Hematopoietic multipotent progenitor cell treated with erythropoietin and hydrocortisone succinate and interleukin-3 and kit ligand, for 4 days (in vitro differentiated cells): ENCODE results near the gene FBF1.

ENCODE experiments used
- DNase-seq: peaks from one replicate; pipeline ENCODE4 v3.0.0-alpha.2; 2015

Gene FBF1

GRCh38 chr17:75894049-75894733 is 46.7 kb downstream of the FBF1 start:
- DNase-seq = no peak

DNA sequence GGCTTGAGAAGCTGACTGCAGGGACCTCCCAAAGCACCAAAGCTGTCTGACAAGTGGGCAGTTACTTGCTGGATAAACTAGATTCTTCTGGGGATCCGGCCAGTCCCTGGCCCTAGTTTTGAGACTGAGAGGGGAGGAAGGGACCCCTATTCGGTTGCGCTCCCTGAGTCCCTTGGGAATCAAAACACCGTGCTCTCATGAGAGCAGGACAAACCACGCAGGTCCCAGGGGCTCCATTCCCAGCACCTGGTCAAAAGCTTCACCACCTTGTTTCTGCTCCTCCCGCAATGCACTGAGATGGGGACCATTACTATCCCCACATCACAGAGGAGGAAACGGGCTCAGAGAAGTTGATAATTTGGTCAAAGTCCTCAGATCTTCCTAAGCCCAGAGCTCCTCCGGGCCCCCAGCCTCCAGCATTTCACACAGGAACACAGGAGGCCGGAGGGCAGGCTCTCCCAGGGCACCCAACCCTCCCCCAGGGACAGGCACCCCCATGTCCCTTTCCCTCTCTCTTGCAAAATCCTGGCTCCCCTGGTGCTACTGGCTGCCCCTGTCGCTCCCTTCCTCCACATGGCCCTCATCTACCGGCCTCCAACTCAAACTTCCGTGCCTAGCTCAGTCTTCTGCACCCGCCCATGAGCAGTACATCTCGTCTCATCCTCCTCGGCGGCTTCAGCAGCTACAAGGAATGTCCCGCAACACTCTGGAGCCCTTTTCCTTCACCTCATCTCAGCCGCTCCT is 47.4 kb downstream of the FBF1 start:
- DNase-seq = no peak

DNA sequence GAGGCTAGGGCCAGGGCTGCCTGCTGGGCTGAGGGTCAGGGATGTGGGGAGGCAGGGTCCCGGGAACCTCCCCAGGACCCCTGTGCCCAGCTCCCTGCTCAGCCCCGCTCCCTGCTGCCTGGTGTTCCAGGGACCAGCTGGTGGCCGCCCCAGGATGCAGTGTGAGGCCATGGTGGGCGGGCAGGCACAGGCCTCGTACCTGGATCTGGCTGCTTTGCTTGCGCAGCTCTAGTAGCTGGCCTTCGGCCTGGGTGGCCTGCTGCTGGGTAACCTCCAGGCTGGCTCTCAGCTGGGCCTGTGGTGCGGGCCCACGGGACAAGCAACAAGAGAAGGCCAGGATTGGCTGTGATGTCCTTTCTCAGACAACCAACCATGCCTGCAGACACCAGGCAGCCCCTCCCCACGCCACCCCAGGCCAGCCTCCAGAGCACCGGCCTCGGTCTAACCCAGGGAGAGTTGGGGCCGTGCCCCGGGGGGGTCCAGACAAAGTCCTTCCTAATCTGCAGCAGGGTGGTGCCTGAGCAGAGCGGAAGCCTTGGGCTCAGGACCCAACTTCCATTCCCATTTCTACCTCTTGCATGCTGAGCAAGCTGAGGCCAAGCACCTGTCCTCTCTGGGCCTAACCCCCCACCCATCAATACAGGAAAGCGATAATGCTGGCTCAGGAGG is 48.2 kb downstream of the FBF1 start:
- no peak for DNase-seq

DNA sequence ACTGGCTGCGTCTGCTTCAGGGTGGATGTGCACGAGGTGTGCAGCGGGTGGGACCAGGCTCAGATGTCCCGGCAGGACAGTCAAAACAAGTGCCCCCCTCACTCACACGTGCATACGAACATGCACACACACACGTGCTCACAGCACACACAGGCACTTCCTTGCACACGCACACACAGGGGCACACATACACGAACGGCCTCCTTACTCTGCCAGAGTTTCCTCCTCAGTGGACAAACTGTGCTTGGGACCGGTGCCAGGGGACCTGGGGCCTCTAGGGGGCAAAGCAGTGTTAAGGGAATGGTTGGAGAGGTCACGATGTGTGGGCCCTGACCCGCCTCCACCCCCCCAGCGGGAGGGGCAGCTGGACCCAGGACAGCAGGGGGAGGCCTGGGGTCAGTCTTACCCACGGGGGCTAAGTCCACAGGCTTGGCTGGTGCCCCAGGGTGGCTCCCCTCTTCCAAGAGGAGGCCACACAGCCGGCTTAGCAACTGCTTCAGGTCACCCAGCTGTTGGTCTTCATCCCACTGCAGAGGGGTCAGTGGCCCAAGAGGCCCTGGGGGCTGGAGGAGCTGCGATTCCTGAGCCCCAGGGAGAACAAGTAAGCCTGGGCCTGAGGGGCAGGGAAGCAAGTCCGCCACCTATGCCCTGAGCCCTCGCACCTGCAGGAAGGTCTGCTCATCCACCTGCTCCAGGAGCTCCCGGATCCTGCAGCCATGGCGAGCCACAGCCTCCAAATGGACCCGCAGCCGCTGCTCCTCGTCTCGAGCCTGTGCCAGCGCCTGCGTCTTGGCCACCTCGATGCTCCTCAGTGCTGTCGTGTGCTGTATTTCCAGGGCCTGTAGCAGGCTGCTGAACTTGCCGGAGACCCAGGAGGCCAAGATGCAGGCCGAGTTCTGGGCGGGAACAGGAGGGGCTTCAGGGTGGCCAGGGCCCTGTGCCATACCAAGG is 49.0 kb downstream of the FBF1 start:
- no peak for DNase-seq

DNA sequence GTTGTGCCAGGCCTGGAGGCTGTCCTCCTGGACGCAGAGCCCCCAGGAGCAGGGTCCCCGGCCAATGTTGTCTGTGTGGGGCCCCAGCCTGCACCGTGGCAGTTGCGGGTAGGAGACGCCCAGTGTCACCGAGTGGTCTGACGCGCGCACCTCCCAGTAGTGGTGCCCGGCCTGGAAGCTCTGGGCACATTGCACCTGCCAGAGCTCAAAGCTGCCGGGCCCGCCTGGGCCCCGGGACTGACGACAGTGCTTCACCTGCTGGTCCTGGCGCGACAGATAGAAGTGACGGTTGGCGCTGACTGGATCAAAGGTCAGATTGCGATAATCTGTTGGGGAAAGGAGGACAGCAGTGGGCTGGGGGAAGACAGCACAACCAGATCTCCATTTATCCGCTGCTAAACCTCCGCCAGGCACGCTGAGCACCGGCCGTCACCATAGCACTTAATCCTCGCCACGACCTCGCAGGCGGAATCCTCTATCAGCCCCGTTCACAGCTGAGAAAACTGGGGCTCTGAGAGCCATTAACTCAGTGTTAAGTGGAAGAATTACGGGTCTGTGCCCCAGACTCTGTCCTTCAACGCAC is 49.7 kb downstream of the FBF1 start:
- no peak for DNase-seq

DNA sequence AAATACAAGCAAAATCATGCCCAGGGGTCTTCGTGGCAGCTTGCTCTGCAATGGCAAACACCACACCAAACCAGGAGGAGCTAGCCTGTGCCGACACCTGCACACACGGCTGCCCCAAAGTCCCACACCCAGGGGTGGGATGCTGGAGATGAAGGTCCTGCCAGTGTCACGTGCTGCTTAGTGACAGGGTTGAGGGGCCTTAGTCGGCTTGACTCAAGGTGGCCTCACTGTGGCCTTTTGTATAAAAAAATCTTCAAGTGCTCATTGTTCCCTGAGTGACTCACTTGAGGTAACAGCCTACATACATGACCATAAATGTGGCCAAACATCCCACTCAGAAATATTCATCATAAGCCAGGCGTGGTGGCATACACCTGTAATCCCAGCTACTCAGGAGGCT is 51.4 kb downstream of the FBF1 start:
- peak; percentile 52 for DNase-seq

GRCh38 chr17:75888484-75888883 is 52.4 kb downstream of the FBF1 start:
- no peak for DNase-seq

- DNase-seq = peak; percentile 49
These were observed 55.0 kb downstream of the FBF1 start for GRCh38 chr17:75885860-75886259.

- no peak for DNase-seq
These were observed 55.4 kb downstream of the FBF1 start for GRCh38 chr17:75885431-75885830.

DNA sequence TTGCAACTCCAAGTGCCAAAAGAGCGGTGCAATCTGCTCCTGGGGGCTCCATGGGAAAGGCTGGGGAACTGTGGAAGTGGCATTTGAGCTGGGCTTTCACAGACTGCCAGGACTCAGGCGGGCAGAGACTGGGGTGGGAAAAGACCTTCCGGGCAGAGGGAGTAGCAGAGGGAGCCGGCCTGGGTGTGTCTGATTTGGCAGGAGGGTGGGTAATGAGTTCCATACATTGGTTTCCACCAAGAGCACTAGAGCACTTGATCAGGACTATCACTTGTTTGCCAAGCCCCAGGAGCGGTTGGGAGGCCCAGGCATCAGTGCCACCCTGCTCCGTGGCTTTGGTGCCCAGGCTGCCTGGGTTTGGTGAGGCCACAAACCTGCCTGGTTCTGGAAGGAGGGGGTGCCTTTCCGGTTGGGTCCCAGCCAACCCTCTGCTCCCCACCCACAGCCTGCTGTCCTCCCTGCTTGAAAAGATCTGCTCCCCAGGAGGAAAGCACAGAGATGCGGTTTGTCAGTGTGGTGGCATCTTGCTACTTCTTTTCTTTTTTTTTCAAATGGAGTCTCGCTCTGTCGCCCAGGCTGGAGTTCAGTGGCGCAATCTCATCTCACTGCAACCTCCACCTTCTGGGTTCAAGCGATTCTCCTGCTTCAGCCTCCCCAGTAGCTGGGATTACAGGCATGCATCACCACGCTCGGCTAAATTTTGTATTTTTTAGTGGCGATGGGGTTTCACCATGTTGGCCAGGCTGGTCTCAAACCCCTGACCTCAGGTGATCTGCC is 59.0 kb downstream of the FBF1 start:
- no peak for DNase-seq

DNA sequence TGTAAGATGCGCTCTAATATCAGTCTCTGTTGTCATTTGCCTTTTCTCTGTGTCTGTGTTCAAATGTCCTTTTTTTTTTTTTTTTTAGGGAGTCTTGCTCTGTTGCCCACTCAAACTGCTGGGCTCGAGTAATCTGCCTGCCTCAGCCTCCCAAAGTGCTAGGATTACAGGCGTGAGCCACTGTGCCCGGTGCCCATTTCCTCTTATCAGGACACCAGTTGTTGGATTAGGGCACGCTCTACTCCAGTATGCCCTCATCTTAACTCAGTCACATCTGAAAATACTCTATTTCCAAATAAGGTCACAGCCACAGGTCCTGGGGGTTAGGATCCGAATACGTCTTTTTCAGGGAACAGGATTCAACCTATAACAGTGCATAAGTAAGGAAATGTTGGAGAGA is 60.6 kb downstream of the FBF1 start:
- DNase-seq = no peak

GRCh38 chr17:75878174-75878998 is 62.5 kb downstream of the FBF1 start, which contains the start of gene TRIM47:
Gene TRIM47 (minus strand): TSS chr17:75878581. CDS start chr17:75878548, 33 bp downstream.
- peak; percentile 67 for DNase-seq

DNA sequence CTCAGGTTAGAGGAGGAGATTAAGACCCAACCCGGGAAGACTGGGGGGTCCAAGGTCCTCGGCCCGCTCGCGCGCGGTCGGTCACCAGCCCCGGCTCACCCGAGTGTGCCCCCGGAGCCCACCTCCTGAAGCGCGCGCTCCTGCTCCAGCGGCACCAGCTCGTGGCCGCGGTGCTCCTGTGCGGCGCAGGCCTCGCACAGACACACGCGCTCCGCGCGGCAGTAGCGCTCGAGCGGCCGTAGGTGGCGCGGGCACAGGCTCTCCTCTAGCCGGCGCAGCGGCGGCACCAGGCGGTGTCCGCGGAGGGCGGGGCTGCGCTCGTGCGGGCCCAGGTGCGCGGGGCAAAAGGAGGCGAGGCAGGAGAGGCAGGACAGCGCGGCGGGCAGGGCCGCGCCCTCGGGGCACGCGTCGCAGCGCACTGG is 63.1 kb downstream of the FBF1 start:
- peak; percentile 87 for DNase-seq

DNA sequence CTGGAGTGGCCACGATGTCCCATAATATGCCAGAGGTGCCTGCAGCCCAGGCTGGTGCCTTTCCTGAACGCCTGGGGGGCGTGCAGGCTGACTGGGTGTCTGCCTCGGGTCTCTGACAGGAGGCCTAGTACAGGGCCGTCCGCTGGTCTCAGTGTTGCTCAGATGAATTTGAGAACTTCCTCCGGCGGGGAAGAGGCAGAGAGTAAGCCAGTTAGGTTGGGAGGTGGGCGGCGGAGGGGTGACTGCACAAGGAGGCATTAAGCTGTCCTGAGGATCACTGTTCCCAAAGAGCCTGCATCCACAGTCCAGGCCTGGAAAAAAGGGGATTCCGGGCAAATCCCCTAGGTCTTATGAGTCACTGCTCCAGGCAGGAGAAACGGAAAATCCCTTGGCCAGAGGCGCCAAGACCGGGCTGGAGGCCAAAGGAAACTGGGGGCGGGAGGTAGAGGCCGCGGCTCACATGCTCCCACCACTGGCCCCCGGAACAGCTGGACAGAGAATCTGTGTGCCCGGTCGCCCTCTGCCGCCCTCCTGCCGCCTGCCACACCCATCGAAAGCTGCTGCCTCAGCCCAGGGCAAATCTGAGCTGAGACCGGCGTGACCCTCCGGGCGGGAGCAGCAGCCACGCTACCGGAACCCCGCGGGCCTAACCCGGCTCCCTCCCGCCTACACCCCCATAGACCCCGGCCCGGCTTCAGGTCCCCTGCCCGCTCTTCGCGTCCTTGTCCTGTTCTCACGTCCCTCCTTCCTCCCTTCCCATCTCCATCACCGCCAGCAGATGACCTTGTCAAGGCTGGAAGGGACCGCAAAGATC is 63.7 kb downstream of the FBF1 start:
- peak; percentile 43 for DNase-seq

- DNase-seq = peak; percentile 68
These were observed 64.5 kb downstream of the FBF1 start for GRCh38 chr17:75876190-75876937.

GRCh38 chr17:75875940-75876189 is 65.0 kb downstream of the FBF1 start:
- peak; percentile 47 for DNase-seq

GRCh38 chr17:75875182-75875939 is 65.5 kb downstream of the FBF1 start:
- no peak for DNase-seq
